Left ventricle myocardium inferior (tissue), 1 donor: ENCODE results near the gene HOXB6. TPM values are rescaled to one million over a fixed set of nuclear protein-coding genes. Genes with fewer than 3 reads are reported as not detected.

Source experiments
- DNase-seq: peaks from one replicate; pipeline ENCODE4 v3.0.0-alpha.2; 2020
- H3K27ac ChIP-seq: fragments of 200-600 bp; replicated peaks from 2 replicates; pipeline ENCODE4 v1.8.0; 2021
- H3K27me3 ChIP-seq: fragments of 200-600 bp; 2 replicates; pipeline ENCODE4 v1.8.0; 2021; ENCODE audit warnings: low read depth
- H3K36me3 ChIP-seq: fragments of 200-600 bp; 2 replicates; pipeline ENCODE4 v1.8.0; 2021
- H3K4me1 ChIP-seq: fragments of 200-600 bp; 2 replicates; pipeline ENCODE4 v1.8.0; 2021
- H3K4me3 ChIP-seq: fragments of 200-600 bp; 2 replicates; pipeline ENCODE4 v1.8.0; 2021; ENCODE audit warnings: mild to moderate bottlenecking, moderate library complexity
- H3K9me3 ChIP-seq: fragments of 200-600 bp; replicated peaks from 2 replicates; pipeline ENCODE4 v1.8.0; 2021
- CTCF ChIP-seq: fragments of 200-600 bp; IDR thresholded peaks from 2 replicates; pipeline ENCODE4 v1.8.0; 2021; ENCODE audit warnings: antibody characterized with exemption, mild to moderate bottlenecking, borderline replicate concordance
- intact Hi-C: fragments of 100-400 bp; cut with micrococcal nuclease; formaldehyde crosslinking; loops from one replicate; pipeline ENCODE4 v1.11.0; 2022
- total RNA-seq: library from RNA; stranded (reverse); fragmentation: NEBNext Ultra II Directional; extraction: Animal tissue kit (Norgen Biotek cat#: 25700); gene quantifications from one replicate; pipeline ENCODE4 v1.2.1, GENCODE V29; 2021
- donor health status: DM: no; HTN: yes; CAD: no; lungs with severe emphysema.

The HOXB6 gene
- total RNA-seq, 1 donor from 2014 or later, result 0.66 TPM

- TF ChIP-seq CTCF, result peak; percentile 85
- intact Hi-C loops, result no loop called here
- Histone ChIP-seq H3K27me3 (peaks cover 100% of the 10 kb centered on the region), H3K27ac (no peak overlapping the region), H3K4me3 (peak overlapping the region; percentile 53), H3K4me1 (peaks cover 38% of the 10 kb centered on the region), H3K9me3 (no peaks in the 10 kb centered on the region), H3K36me3 (no peaks in the 10 kb centered on the region)
- peak; percentile 65 for DNase-seq
These were observed 10.8 kb downstream of the HOXB6 start for GRCh38 chr17:48593840-48594537.

- intact Hi-C loops, result no loop called here
- peak within 1 kb of the TSS; percentile 53 for H3K4me3 ChIP-seq
- peaks cover 100% of the 10 kb centered on the region for H3K27me3 ChIP-seq
These were observed 11.5 kb downstream of the HOXB6 start, which contains the start of gene HOXB5 for GRCh38 chr17:48593126-48593829. TSS of gene HOXB5 (minus strand) at chr17:48593779. CDS start at chr17:48593682, 97 bp downstream.

DNA sequence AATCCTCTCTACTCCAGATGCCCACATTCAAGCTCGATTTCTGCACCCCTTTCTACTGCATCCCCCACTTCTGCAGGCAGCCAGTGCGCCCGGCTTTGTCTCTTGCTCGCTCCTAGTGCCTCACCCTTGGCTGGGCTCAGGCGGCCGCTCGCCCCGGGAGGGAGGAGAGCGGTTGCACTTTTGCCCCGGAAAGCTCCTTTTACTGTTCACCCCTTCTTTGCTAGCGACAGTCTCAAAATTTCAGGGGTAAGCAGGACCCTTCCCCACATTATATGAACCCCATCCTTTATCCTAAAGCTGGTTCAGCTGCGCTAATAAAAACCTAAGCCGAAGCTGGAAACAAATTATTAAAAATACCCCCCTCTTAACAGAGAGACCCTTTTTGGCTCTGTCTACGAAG lies 12.2 kb downstream of the HOXB6 start:
- Histone ChIP-seq H3K27ac (no peak overlapping the region), H3K36me3 (no peaks in the 10 kb centered on the region), H3K4me1 (peaks cover 29% of the 10 kb centered on the region), H3K27me3 (peaks cover 100% of the 10 kb centered on the region), H3K9me3 (no peaks in the 10 kb centered on the region), H3K4me3 (peak overlapping the region; percentile 53)
- DNase-seq, result no peak
- intact Hi-C loops, result no loop called here
- TF ChIP-seq CTCF, result no peak

More at GRCh38 chr17:48593126-48593829, 11.5 kb downstream of the HOXB6 start, which contains the start of gene HOXB5:
- Histone ChIP-seq H3K36me3 (no peaks in the 10 kb centered on the region), H3K9me3 (no peaks in the 10 kb centered on the region), H3K27ac (no peak within 1 kb of the TSS), H3K4me1 (peaks cover 36% of the 10 kb centered on the region)
- no peak for DNase-seq
- TF ChIP-seq CTCF, result no peak

DNA sequence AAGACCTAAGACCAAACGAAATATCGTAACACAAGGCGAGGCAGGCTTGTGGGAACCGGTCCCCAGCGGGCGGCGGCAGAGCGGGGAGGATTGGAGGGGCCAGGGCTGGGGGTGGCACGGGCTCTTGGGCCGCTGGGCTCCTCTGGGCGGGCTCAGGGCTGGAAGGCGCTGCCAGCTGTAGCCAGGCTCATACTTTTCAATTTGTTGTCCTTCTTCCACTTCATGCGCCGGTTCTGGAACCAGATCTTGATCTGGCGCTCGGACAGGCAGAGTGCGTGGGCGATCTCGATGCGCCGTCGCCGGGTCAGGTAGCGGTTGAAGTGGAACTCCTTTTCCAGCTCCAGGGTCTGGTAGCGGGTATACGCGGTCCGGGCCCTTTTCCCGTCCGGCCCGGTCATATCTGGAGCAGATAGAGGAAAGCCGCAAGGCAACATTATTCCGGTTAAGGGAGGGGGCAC lies 12.7 kb downstream of the HOXB6 start:
- TF ChIP-seq CTCF, result no peak

GRCh38 chr17:48591255-48592056 lies 13.3 kb downstream of the HOXB6 start:
- no peaks in the 10 kb centered on the region for H3K9me3 ChIP-seq
- peaks cover 22% of the 10 kb centered on the region for H3K4me1 ChIP-seq
- peaks cover 100% of the 10 kb centered on the region for H3K27me3 ChIP-seq
- no peak for DNase-seq
- intact Hi-C loops, result no loop called here
- TF ChIP-seq CTCF, result no peak
- no peak overlapping the region for H3K4me3 ChIP-seq
- H3K36me3 ChIP-seq, result no peaks in the 10 kb centered on the region
- no peak overlapping the region for H3K27ac ChIP-seq

More for the DNA sequence above, 12.7 kb downstream of the HOXB6 start:
- Histone ChIP-seq H3K27ac (no peak overlapping the region), H3K27me3 (peaks cover 100% of the 10 kb centered on the region), H3K9me3 (no peaks in the 10 kb centered on the region), H3K4me1 (peaks cover 24% of the 10 kb centered on the region), H3K4me3 (peak overlapping the region; percentile 53), H3K36me3 (no peaks in the 10 kb centered on the region)
- DNase-seq, result no peak
- intact Hi-C loops, result no loop called here
